Measurements from ENCODE around the gene ABCB1.

DNA sequence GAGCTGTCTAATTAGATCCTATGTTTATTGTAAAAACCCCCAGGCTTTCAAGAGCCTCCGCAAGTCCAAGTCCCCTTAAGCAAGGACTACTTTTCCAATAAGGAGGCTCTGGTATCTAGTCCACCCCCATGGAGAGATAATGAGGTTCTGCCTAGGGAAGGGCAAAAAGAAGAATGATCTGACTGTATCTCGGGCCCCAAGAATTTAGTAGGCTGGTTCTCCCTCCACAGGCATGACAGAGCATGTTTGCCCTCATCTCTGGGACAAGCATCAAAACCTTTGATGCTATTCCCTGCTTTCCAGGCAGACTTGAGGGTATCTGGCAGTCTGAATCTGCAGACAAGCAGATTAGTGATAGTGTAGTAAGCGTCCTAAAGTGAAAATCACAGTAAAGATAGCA, 19.0 kb downstream of the ABCB1 start:
- TF ChIP-seq, protein P1, sequence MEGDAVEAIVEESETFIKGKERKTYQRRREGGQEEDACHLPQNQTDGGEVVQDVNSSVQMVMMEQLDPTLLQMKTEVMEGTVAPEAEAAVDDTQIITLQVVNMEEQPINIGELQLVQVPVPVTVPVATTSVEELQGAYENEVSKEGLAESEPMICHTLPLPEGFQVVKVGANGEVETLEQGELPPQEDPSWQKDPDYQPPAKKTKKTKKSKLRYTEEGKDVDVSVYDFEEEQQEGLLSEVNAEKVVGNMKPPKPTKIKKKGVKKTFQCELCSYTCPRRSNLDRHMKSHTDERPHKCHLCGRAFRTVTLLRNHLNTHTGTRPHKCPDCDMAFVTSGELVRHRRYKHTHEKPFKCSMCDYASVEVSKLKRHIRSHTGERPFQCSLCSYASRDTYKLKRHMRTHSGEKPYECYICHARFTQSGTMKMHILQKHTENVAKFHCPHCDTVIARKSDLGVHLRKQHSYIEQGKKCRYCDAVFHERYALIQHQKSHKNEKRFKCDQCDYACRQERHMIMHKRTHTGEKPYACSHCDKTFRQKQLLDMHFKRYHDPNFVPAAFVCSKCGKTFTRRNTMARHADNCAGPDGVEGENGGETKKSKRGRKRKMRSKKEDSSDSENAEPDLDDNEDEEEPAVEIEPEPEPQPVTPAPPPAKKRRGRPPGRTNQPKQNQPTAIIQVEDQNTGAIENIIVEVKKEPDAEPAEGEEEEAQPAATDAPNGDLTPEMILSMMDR (IDR thresholded peaks at IDR 0.05) = no peak
- TF ChIP-seq EP300 (IDR thresholded peaks at IDR 0.05; ENCODE audit: low read depth) (no peak), POLR2AphosphoS5 (IDR thresholded peaks at IDR 0.05) (no peak)

Measured in transverse colon (tissue), 4 donors.